K562 (cell line): Measurements from ENCODE around the gene BHLHE40. TPM values are rescaled to one million over a fixed set of nuclear protein-coding genes. Genes with fewer than 3 reads are reported as not detected.
A peak's percentile ranks its signal among the peaks of the same experiment; 100 is the strongest.

Source experiments
- BMI1 ChIP-seq: fragments of 150-350 bp; IDR thresholded peaks from 2 replicates; pipeline ENCODE4 v1.6.1; 2014; ENCODE audit warnings: low read length
- BRCA1 ChIP-seq, 2 experiments: fragments of 450-650 bp in 1 of 2; sonication (generic) in 1 of 2; formaldehyde crosslinking in 1 of 2; IDR thresholded peaks; 2 replicates each; pipeline versions ENCODE4 v1.5.0 to v1.6.1; 2017 to 2020; ENCODE audit warnings: mild to moderate bottlenecking in 1 of 2, missing genetic modification reagents in 1 of 2
- CBFB ChIP-seq: sonication (generic); formaldehyde crosslinking; IDR thresholded peaks from 2 replicates; pipeline ENCODE4 v1.4.0; 2020; ENCODE audit warnings: mild to moderate bottlenecking, missing genetic modification reagents
- CREB1 ChIP-seq, 2 experiments: sonication (generic) in 1 of 2; formaldehyde crosslinking in 1 of 2; IDR thresholded peaks; 2 replicates each; pipeline versions ENCODE4 v1.6.1 to v1.8.0; 2012 to 2022; ENCODE audit warnings: inconsistent platforms in 1 of 2, mild to moderate bottlenecking in 1 of 2, missing genetic modification reagents in 1 of 2, moderate library complexity in 1 of 2
- HDAC1 ChIP-seq, 2 experiments: fragments of 450-650 bp; IDR thresholded peaks; 2 replicates each; pipeline ENCODE4 v1.6.1; 2016 to 2017; ENCODE audit warnings: inconsistent platforms in 1 of 2, mild to moderate bottlenecking in 1 of 2, moderate library complexity in 1 of 2
- HDGF ChIP-seq: fragments of 450-650 bp; IDR thresholded peaks from 2 replicates; pipeline ENCODE4 v1.6.1; 2016
- KDM2B ChIP-seq: fragments of 250-450 bp; sonication (Bioruptor Pico); IDR thresholded peaks from 2 replicates; pipeline ENCODE4 v1.8.0; 2021; ENCODE audit warnings: mild to moderate bottlenecking, moderate library complexity
- NFE2L1 ChIP-seq: fragments of 450-650 bp; IDR thresholded peaks from 2 replicates; pipeline ENCODE4 v1.6.1; 2016; ENCODE audit warnings: missing genetic modification characterization, low read depth, mild to moderate bottlenecking, missing compliant biosample characterization, moderate library complexity, borderline replicate concordance
- POLR3G ChIP-seq: IDR thresholded peaks from 2 replicates; pipeline ENCODE4 v1.6.1; 2011; ENCODE audit not compliant: insufficient read length, insufficient replicate concordance; ENCODE audit errors: extremely low read depth
- PTTG1 ChIP-seq: fragments of 450-650 bp; IDR thresholded peaks from 2 replicates; pipeline ENCODE4 v1.6.1; 2016; ENCODE audit warnings: low read depth, mild to moderate bottlenecking, missing genetic modification characterization, missing compliant biosample characterization
- RAD21 ChIP-seq, 2 experiments: fragments of 250-450 bp in 1 of 2; fragments of 450-650 bp in 1 of 2; sonication (Bioruptor Pico) in 1 of 2; formaldehyde crosslinking in 1 of 2; IDR thresholded peaks in 1 of 2; conservative IDR thresholded peaks in 1 of 2; 2 replicates each; pipeline versions ENCODE4 v1.4.0 to v1.8.0; 2020 to 2022; ENCODE audit warnings: mild to moderate bottlenecking in 2 of 2, moderate library complexity in 1 of 2
- SMAD4 ChIP-seq: fragments of 250-450 bp; sonication (Bioruptor Pico); conservative IDR thresholded peaks from 2 replicates; pipeline ENCODE4 v1.8.0; 2021; ENCODE audit warnings: inconsistent platforms, mild to moderate bottlenecking, moderate library complexity
- SMARCA5 ChIP-seq: fragments of 450-650 bp; IDR thresholded peaks from 2 replicates; pipeline ENCODE4 v1.6.1; 2016
- TEAD2 ChIP-seq: fragments of 450-650 bp; IDR thresholded peaks from 2 replicates; pipeline ENCODE4 v1.6.1; 2016; ENCODE audit warnings: missing genetic modification characterization, control low read depth, missing compliant biosample characterization
- TRIM24 ChIP-seq, 2 experiments: fragments of 450-650 bp; IDR thresholded peaks; 2 replicates each; pipeline ENCODE4 v1.6.1; 2016
- TSC22D4 ChIP-seq: fragments of 450-650 bp; IDR thresholded peaks from 2 replicates; pipeline ENCODE4 v1.6.1; 2016; ENCODE audit warnings: missing genetic modification characterization, missing biosample characterization, control low read depth
- ZFPM2 ChIP-seq: fragments of 250-450 bp; sonication (Bioruptor Pico); IDR thresholded peaks from 2 replicates; pipeline ENCODE4 v1.5.1; 2022; ENCODE audit warnings: mild to moderate bottlenecking
- ZNF507 ChIP-seq: conservative IDR thresholded peaks from 2 replicates; pipeline ENCODE4 v1.6.1; 2017; ENCODE audit warnings: missing genetic modification characterization, missing compliant biosample characterization
- polyA plus RNA-seq, 8 experiments: library from polyadenylated mRNA; depleted of rRNA in 4 of 8; stranded (reverse) in 5 of 8; unstranded in 3 of 8; fragments of >200 nt; fragmentation: Nextera tagmentation in 2 of 8; fragmentation: Illumina TruSeq in 1 of 8; extraction: Ambion mirVana in 2 of 8; extraction: Trizol in 1 of 8; gene quantifications; 2 replicates each; pipeline versions ENCODE4 v1.2.1 to v1.2.3, GENCODE V29; 2011 to 2014; ENCODE audit warnings: inconsistent platforms in 1 of 8, missing spikeins in 1 of 8
- total RNA-seq, 7 experiments: library from RNA; depleted of rRNA in 6 of 7; stranded (reverse); fragments of >200 nt in 6 of 7; fragmentation: Illumina TruSeq in 2 of 7; extraction: Trizol in 2 of 7; gene quantifications; 2 replicates each; pipeline versions ENCODE4 v1.2.1 to v1.2.3, GENCODE V29; 2011 to 2021; ENCODE audit warnings: low replicate concordance in 1 of 7
- TF ChIP-seq, protein P1 (sequence below), 2 experiments: fragments of 150-350 bp in 1 of 2; IDR thresholded peaks; 2 replicates each; pipeline ENCODE4 v1.6.1; 2012 to 2016; ENCODE audit warnings: low read depth in 2 of 2, low read length in 2 of 2, mild to moderate bottlenecking in 1 of 2, moderate library complexity in 1 of 2
- TF ChIP-seq, protein P2 (sequence below), 2 experiments: fragments of 450-650 bp in 1 of 2; sonication (generic) in 1 of 2; formaldehyde crosslinking in 1 of 2; IDR thresholded peaks in 1 of 2; conservative IDR thresholded peaks in 1 of 2; 2 replicates each; pipeline versions ENCODE4 v1.6.1 to v1.8.1; 2016 to 2023; ENCODE audit warnings: mild to moderate bottlenecking in 2 of 2, moderate library complexity in 2 of 2, inconsistent platforms in 1 of 2, missing genetic modification reagents in 1 of 2
- TF ChIP-seq, protein P3 (sequence below): sonication (generic); formaldehyde crosslinking; IDR thresholded peaks from 2 replicates; pipeline ENCODE4 v1.8.0; 2022; ENCODE audit warnings: missing genetic modification reagents, mild to moderate bottlenecking, moderate library complexity, borderline replicate concordance
- TF ChIP-seq, protein P4 (sequence below): conservative IDR thresholded peaks from 2 replicates; pipeline ENCODE4 v1.6.1; 2011; ENCODE audit warnings: low read depth, mild to moderate bottlenecking, low read length; ENCODE audit not compliant: control insufficient read depth

BHLHE40 gene
- total and polyA plus RNA-seq, 9 of the 15 experiments (the other 6 are each of a cell fraction or from before 2014, with no cell fraction given), result 12.0 to 83.9 (median 31.4) TPM

DNA sequence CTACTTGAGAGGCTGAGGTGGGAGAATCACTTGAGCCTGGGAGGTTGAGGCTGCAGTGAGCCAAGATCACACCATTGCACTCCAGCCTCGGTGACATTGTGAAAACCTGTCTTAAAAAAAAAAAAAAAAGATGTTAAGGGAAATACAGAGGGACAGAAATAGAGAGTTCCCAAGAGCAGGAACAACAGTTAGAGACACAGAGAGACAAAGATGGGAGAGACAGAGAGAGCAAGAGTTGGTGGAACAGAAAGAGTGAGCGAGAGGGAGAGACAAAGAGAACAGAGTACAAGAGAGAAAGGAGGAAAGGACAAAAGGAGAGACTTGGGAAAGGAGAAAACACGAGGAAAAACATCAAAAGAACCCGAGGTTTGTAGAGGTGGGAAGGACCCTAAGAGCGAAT lies 35.8 kb downstream of the BHLHE40 start (continued):
- TF ChIP-seq TSC22D4 (tag) (0 out of 2 replicates have a peak, but pooled peaks have one; percentile 81), NFE2L1 (tag) (no peak), TEAD2 (no peak), ZFPM2 (CRISPR knock-in tag) (no peak), HDGF (peak; percentile 32; the same call in 1 of the 2 replicates), BRCA1 (IDR thresholded peaks at IDR 0.05) (no peak), BRCA1 (CRISPR knock-in tag; IDR thresholded peaks at IDR 0.05) (no peak), BMI1 (no peak), ZNF507 (tag) (no peak), TRIM24 (IDR thresholded peaks at IDR 0.05) (no peak), KDM2B (no peak), CREB1 (IDR thresholded peaks at IDR 0.05) (no peak), CREB1 (CRISPR knock-in tag; IDR thresholded peaks at IDR 0.05) (no peak), HDAC1 (IDR thresholded peaks at IDR 0.05) (0 out of 4 replicates have a peak, but pooled peaks of 1 of the 2 experiments have one; percentile 17), CBFB (no peak), PTTG1 (0 out of 2 replicates have a peak, but pooled peaks have one; percentile 31), RAD21 (CRISPR knock-in tag; conservative IDR thresholded peaks at IDR 0.05 in 1 of 2, IDR thresholded peaks at IDR 0.05 in 1 of 2) (no peak), SMAD4 (CRISPR knock-in tag) (peak; percentile 44; the same call in 1 of the 2 replicates), POLR3G (no peak), SMARCA5 (peak; percentile 13; the same call in 1 of the 2 replicates)
- TF ChIP-seq, protein P1, sequence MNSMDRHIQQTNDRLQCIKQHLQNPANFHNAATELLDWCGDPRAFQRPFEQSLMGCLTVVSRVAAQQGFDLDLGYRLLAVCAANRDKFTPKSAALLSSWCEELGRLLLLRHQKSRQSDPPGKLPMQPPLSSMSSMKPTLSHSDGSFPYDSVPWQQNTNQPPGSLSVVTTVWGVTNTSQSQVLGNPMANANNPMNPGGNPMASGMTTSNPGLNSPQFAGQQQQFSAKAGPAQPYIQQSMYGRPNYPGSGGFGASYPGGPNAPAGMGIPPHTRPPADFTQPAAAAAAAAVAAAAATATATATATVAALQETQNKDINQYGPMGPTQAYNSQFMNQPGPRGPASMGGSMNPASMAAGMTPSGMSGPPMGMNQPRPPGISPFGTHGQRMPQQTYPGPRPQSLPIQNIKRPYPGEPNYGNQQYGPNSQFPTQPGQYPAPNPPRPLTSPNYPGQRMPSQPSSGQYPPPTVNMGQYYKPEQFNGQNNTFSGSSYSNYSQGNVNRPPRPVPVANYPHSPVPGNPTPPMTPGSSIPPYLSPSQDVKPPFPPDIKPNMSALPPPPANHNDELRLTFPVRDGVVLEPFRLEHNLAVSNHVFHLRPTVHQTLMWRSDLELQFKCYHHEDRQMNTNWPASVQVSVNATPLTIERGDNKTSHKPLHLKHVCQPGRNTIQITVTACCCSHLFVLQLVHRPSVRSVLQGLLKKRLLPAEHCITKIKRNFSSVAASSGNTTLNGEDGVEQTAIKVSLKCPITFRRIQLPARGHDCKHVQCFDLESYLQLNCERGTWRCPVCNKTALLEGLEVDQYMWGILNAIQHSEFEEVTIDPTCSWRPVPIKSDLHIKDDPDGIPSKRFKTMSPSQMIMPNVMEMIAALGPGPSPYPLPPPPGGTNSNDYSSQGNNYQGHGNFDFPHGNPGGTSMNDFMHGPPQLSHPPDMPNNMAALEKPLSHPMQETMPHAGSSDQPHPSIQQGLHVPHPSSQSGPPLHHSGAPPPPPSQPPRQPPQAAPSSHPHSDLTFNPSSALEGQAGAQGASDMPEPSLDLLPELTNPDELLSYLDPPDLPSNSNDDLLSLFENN (IDR thresholded peaks at IDR 0.05; ENCODE audit: low read depth in 2 of 2, low read length in 2 of 2), result no peak
- TF ChIP-seq, protein P2, sequence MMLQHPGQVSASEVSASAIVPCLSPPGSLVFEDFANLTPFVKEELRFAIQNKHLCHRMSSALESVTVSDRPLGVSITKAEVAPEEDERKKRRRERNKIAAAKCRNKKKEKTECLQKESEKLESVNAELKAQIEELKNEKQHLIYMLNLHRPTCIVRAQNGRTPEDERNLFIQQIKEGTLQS (IDR thresholded peaks at IDR 0.05), result no peak
- TF ChIP-seq, protein P2 (CRISPR knock-in tag; conservative IDR thresholded peaks at IDR 0.05), result no peak
- TF ChIP-seq, protein P3, sequence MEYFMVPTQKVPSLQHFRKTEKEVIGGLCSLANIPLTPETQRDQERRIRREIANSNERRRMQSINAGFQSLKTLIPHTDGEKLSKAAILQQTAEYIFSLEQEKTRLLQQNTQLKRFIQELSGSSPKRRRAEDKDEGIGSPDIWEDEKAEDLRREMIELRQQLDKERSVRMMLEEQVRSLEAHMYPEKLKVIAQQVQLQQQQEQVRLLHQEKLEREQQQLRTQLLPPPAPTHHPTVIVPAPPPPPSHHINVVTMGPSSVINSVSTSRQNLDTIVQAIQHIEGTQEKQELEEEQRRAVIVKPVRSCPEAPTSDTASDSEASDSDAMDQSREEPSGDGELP (CRISPR knock-in tag), result no peak
- TF ChIP-seq, protein P4, sequence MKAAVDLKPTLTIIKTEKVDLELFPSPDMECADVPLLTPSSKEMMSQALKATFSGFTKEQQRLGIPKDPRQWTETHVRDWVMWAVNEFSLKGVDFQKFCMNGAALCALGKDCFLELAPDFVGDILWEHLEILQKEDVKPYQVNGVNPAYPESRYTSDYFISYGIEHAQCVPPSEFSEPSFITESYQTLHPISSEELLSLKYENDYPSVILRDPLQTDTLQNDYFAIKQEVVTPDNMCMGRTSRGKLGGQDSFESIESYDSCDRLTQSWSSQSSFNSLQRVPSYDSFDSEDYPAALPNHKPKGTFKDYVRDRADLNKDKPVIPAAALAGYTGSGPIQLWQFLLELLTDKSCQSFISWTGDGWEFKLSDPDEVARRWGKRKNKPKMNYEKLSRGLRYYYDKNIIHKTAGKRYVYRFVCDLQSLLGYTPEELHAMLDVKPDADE, result no peak
